SW480 (cell line): Measurements from ENCODE around the gene SLC1A2.
A peak's percentile ranks its signal among the peaks of the same experiment; 100 is the strongest.

Source experiments
- DNase-seq: peaks from one replicate; pipeline ENCODE4 v3.0.0-alpha.2; 2016; ENCODE audit warnings: low spot score

SLC1A2 gene

DNA sequence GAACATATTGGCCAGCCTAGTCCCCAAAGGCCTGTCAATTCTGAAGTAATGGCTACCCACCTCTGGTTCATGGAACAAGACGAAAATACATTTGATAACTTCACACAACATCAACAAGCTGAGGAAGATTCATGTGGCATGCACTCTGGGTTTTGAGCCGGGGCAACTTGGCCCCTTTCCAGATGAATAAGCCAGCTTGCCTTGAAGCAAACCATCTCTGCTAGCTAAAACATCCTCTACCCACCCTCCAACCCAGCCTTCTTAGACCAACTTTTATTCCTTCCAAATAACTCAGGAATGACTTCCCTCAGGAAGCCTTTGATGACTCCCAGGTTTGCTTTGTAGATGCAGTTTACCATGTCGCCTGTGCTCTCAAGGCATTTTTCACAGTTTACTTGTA is 94.4 kb downstream of the SLC1A2 start:
- no peak for DNase-seq

DNA sequence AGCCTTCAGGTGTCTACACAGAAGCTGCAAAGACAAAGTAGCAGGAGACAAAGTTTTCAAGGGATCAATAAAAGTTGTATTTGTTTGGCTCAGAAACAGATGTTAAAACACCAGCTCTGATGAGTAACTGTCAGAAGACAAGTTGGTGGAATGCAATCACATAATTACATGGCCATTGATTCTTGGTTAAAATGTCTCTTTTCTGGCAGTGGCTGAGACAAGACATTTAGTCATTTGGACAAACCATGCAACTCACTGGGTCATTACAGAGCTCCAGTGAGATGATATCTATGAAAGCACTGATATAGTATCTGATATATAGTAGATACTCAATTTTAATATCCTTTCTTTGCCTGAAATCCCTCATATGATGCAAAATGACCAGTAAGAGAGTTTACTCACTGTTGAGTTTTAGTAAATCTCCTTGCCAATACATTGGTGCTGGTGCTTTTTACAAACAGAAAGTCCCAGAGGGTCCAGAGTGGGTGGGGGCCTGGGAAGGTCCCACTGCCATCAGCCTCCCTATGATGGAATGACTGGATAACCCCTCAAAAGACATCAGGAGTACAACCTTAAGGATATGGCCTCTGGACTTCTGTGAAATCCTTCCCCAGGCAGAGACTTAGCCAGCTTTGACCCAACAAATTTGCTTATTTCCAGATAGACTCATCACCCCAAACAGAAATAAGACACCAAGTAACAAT is 95.0 kb downstream of the SLC1A2 start:
- no peak for DNase-seq

DNA sequence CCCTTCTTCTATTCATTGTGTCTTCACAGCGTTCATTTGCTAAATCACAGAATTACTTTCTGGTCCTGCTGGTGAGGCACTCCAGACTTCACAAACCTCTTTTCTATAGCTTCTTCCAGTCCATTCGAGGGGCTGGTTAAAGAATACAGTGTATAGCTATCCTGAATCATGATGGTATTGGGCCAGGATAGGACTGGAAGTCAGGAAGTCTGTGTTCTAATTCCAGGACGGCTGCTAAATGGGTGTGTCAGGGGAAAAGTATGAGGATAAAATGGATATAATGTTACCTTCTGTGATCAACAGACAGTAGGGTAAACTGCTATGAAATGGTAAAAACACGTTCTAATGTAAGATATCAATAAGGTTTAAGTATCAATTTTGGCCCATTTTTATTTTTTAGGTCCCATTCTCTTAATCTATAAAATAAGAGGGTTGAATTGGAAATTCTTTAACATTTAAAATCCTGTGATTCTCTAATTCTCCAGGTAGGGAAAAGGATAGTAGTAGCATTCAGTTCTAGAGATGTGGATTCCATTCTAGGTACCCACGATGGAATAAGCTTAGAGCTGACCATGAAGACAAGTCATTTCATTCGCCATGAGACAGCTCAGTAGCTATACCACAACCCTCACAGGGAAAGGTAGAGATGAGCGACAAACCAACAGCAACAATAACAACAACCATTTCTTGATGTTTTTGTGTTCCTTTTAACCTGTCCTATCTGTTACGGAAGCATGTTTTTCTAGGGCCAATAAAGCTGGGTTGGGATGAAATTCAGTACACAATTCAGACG is 96.1 kb downstream of the SLC1A2 start:
- DNase-seq: no peak

DNA sequence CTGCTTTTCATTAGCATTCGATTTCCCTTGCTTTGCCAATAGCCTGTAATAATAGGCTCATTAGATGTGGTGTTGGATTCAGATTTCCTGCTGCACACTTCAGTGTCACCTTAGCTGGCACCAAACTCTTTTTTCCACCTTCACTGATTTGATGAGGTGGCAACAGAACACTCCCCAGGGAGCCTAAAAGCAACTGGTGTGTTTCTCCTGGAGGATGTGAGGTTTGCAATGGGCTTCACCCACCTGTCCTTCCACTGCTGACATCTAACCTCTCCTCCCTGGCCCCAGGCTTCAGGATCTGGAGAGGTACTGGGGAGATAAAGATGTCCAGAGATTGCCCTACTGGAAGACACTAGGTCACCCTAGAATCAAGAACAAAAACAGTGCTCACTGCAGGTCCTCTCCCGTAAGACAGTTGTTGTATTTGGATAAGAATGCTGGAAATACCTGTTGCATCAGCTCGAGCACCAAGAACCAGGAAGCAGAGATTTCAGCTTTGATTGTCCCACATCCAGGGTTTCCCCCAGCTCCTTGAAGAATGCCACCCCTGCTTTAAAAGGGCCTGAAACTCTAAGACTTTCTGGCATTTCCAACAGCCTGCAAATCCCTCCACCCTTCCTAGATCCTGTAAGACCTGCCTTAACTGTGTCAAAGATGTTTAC is 96.9 kb downstream of the SLC1A2 start:
- no peak for DNase-seq

DNA sequence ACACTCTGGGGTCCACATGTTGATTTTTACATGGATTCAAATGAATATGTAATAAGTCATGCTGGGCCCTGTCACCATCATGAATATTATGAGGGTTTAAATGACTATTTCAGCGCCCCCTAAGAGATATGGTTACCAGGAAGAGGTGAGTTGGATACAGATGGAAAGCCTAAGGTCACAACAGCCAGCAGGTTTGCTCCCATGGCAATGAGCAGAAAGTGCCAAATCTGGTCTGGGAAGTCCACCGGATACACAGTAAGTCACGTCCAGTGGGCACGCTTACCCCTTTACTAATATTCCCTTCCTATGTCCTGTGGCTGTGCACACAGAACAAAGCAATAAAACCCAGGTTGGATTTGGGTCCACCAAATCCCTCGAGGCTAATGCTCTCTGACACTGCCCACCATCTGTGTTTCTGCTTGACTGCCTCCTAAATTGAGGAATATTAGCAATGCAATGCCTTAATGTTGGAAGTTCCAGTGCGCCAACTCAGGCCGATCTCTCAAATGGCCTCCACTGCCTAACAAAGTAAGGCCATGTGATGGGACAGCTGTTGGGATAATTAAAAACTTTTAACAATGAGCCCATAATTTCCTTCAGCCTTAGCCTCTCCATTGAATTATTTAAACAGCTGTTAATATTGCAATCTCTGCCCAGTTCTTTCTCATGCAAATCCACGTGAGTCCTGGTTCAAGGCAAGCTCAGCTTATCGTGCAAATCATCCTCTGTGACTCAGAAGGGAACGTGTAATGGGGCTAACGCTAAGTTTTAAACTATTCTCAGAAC is 97.6 kb downstream of the SLC1A2 start:
- DNase-seq: no peak

DNA sequence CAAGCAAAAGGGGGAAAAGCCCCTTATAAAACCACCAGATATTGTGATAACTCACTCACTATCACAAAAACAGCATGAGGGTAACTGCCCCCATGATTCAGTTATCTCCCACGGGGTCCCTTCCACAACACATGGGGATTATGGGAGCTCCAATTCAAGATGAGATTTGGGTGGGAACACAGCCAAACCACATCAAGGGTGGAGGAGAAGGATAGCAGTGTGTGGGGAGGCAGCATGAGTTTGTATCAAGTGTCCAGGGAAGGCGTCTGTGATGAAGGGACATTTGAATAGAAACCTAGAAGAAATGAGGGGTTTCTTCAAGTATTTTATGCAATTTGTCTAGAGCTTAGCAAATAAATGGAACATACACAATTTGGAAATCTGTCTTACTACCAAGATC is 98.2 kb downstream of the SLC1A2 start:
- peak; percentile 68 for DNase-seq

DNA sequence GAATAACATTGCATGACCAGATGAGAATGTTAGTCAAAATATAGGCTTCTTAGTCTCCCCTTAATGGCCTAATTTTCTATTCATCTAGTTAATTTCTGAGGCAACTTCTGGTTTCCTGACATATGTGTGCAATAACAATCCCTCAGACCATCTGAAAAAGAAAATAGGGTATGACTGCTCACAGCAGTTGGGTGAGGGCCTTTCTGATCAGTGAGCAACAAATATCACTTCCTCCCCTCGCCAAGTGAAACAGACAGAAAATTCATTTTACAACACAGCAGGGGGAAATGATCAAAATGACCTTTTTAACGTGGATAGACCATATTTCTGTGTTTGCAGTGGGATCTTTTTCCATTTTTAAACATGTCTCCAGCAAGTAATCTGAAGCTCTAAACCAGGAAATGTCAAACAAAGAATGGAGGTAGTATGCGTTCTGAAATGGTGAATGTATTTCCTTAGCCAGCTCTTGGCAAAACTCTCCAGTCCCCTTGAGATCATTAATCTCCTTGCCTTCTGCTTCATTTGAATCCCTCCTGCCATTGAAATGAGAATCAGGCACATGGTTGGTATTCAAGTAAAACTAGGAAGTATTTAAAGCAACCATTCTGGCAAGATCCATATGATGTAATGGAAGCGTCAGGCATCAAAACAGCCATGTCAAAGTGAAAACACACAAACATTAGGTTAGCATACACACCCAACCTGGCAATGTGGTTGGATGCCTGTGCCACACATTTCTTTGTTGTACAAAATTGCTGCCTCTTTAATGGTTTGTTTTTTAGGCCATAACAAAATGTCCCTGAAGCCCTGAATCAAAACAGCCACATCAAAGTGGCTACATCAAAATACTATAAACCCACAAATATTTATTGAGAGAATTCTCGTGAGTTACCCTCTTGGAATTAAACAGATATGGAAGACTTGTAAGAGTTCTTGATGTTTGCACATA is 100.1 kb downstream of the SLC1A2 start:
- DNase-seq: peak; percentile 99

DNA sequence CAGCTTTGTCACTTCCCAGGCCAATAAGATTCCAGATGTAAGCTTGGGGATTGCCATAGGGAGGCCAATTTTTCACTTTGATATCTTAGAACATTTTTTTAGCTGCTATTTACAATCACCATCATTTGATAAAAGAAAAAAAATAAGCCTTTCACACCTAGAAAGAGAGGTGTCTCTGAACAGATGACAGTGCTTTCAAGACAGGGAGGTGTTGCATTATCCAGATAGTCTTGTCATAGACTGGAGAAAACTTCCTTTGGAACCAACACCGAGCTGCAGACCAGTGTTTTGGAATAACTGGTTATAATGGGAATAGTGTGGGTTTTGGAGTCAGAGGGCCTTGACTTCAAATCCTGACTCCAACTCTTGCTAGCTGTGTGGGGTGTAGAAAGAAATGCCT is 101.0 kb downstream of the SLC1A2 start:
- no peak for DNase-seq

DNA sequence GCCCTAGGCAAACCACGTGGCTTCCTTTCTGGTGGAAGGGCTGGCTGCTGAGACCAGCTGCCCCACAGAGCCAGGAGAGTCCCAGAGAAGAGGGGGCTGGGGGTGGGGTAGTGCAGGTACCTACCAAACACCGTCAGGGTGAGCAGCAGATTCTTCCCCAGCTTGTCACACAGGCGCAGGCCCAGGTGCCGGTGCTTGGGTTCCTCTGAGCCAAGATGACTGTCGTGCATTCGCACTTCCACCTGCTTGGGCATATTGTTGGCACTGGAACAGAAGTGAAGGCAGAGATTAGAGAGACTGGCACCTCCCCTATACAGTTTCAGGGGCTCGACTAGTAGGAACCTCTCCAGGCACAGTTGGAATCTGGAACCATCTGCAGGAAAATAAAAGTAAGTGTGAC is 102.1 kb downstream of the SLC1A2 start:
- no peak for DNase-seq

DNA sequence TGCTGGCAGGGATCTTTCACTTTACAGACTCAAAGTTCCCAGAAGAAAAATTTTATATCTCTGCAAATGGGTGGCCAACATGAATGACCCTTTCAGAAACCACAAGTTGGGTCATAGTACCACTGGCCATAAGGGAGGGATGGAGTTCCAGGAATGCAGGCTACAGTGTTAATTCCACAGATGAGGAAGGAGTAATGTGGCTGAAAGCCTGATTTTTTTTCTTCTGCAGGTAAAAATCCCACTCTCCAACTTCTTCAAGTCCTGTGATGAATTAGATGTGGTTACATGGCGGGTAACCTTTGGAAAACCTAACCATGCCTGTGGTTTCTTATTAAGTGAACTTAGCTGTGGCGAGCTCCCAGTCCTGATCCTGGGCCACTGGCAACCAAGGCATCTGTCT is 103.2 kb downstream of the SLC1A2 start:
- DNase-seq: peak; percentile 36

DNA sequence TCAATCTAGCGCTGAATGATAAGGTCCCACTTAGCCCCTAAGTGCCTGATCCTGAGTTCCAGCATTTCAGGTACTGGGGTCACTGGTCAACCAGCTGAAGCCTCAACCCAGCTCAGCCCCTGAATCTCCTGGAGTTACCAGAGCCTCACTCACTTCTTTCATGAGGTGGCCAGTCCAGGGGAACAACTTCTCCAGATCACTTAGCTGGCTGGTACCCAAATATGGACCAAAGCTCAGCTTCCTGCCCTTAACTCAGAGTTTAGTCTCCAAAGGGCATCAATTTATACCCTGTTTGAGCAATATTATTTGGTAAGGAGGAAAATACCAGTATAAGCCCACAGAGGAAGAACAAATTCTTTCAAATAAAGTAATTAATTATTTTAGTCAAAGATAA is 105.6 kb downstream of the SLC1A2 start:
- DNase-seq: no peak

DNA sequence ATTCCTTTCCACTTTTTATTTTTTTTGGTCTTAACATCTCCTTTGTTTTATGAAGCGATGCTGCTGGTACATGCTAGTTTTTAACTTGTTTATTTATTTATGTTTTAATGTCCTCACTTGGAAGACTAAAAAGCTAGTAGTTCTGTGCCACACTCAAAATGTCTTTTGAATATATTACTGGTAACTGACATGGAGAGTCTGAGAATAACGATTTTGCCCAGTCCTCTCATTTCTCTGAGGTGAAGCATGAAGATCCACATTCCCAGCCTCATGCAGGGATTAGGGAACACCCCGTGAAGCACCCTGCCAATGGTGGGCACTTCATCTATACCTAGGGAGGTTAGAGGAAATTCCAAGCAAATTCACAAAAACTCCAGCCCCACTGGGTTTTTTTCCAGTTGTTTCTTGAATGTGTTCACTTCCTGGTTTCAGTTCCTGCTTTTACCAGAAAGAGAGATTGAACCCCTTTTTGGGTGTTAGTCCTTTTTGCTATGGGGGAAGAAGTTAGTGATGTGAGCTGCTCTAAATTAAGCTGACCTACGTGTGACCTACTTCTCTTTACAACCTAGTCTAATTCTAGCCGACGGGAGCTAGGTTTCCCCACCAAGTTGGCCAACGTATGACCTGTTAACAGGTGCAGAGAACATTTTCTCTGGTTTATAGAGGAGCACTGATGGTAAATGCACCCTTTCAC is 106.1 kb downstream of the SLC1A2 start:
- DNase-seq: no peak

DNA sequence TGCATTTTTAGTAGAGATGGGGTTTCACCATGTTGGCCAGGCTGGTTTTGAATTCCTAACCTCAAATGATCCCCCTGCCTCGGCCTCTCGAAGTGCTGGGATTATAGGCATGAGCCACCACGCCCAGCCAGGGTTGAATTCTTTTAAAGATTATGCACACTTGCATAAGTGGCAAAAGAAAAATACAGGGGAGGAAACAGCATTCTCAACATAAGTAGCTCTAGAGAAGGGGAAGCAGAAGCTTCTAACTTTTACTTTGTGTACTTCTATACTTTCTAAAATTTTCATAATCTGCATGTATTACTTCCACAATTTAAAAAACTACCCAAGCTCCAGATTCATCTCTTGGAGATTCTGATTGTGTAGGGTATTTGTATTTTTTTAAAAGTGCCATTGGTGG is 108.0 kb downstream of the SLC1A2 start:
- no peak for DNase-seq

DNA sequence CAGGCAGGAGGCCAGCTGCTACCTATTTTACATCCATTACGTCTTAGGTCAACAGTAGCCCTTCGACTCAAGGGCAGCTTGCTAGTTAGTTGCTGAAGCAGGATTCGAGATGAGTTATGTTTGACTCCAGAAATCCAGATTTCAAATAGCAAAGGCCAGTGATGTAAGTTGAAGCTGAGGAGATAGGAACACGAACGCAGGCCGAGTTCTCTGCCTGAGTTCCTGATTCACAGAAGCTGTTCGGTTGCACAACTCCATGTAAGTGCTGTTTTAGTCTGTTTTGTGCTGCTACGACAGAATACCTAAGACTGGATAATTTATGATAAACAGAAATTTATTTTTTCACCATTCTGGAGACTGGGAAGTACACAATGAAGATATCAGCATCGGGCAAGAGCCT is 111.2 kb downstream of the SLC1A2 start:
- DNase-seq: no peak

DNA sequence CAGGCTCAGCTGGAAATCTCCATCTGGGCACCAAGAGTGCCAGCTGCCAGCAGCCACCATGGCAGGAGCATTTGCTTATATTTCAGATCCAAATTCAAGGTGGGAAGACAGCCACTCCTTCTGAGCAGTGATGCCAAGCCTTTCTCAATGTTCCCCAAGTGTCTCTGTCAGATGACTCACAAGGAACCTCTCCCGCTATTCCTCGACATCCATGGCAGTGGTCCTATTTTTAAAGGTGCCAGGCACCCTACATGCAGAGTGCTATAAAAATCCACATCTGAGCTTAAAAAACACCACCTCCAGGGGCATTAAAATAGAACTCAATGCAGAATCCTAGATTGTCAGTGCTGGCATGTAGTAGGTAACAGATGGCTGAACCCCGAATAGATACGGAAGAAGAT is 112.1 kb downstream of the SLC1A2 start:
- no peak for DNase-seq

DNA sequence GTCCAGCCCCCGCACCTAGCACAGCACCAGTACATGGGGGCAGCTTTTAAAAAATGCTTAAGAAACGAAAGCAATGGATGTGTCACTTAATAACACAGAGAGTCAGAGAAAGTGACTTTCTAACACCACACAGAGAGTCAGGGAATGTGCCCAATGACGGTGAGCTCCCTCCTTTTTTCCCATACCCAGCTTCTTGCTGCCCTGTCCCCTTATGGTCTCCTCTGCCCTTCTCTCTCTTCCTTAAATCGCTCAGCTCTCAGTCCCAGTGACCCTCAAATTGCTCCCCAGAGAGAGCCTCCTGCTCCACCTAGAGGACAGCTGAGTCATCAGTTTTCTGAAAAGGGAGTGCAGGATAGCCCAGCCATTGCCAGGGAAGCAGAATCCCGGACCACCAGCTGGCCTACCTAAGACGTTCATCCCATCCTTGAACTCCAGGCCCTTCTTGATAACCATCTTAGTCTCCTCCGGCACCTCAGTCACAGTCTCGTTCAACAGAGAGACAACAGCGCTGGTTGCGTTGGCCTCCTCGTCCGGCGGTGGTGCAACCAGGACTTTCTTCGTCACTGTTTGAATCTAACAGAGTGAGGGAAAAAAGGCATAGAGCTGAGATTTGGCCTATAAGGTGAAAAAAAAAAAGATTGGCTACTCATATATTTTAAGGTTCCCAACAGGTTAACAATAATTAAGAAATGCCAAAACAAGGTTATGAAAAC is 113.5 kb downstream of the SLC1A2 start:
- peak; percentile 52 for DNase-seq

DNA sequence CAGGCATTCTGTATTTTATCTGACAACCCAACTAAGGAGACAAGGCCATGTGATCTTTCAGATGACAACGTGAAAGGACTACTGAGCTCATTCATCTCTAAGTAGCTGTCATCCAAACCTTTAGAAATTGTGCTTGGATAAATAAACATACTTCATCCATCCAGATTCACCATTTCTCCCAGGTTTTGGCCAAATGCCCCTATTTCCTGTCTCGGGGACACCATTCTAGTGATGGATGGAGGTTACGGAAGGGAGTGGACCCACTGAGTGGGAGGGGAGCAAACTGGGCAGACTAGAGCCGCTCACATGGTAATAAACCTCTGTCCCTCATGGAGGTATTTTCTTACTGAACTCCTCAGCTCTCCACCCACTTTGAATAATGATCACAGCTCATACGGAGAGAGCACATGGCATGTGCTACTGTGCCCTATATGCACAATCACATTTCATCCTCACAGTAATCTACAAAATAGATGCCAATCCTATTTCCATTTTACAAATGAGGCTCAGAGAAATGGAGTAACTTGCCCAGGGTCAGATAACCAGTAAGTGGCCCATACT is 114.4 kb downstream of the SLC1A2 start:
- DNase-seq: no peak

DNA sequence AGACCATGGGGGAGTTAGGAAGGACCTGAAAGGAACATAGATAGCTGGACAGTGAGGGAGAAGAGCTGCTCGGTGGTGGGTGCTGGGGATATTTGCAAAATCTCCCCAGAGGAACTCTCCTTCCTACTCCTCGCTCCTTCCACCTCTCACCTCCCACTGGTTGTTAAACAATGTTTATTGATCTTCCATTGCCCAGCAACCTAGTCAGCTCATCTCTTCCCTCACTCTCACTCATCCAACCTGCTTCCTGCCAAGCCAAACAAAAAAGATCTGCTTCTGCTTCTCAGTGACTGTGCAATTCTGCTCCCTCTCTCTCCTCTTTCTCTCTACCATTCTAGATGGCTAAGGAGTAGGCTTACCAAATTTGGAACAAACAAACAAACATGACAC is 115.0 kb downstream of the SLC1A2 start:
- no peak for DNase-seq

DNA sequence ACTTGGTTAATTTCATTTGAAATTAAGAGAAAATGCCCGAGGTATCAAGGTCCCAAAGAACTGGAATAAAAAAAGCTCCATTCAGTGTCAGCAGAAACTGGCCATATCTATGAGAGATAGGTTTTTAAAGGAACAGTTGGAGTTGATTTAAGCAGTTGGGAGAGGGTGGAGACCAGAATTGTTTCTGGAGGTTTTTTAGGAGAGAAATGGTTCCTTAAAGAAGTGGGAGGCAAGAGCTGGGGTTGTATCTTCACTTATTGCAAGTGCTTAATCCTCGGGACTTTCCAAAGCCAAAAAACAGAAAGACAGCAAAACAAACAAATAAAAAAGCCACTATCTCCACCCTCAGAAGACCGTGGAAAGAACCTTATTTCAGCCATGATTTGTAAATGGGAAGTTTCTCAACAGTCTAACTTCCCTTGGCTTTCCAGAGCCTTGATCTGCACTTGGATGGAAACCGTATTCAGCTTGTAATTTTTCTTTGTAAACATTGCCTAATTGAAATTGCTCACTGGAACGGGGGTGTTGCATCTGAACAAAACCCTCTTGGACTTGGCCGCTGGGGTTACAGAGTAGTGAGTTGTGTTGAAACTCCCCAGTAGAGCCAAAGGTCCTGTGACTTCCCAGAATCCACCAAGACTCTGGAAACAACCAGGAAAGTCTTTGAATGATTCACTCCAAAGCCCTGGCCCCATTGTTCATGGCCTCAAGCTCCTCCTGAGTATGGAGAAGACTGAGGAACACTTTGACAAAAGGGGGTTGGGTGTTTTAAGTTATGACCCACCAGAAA is 115.6 kb downstream of the SLC1A2 start:
- DNase-seq: no peak
